ENCODE data around the gene SLC25A26. TPM values are rescaled to one million over a fixed set of nuclear protein-coding genes. Genes with fewer than 3 reads are reported as not detected.

Gene SLC25A26
- total RNA-seq, 3 donors from 2014 or later, result 15.9 to 25.8 (median 20.2) TPM

DNA sequence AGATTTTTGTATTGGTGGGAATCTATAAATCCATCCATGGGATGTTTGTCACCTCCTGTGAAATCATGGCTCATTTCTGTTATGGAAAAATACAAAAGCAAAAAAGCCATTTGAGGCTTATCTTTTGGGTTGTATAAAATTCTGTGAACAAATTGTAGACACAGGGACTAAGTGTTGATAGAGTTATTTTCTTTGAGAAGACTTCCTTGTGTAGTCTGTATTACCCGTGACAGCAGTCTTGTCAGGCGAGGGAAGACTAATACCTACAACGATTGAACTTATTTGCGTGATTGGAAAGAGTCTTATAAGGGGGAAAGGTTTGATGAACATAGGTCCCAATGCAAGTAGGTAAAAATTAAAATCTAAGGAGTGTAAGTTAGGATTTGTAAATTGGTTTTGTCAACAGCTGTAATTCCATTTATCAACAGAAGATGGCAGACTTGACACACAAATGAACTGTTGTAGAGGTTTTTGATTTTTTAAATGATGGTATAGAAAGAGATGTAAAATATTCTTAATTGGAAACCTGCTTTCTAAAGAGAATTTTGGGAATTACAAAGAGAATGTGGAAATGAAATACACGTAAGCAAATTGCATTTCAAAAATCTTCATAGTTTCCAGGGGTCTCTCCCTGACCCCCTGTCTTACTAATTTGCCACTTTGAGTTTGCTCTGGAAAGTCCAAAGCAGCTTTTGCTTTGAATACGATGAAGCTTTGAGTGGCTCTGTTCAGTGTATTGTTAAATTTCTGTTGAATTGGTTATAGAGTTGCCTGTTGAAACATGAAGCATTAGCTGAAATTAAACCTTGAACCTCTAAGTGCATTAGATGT, 33.2 kb downstream of the SLC25A26 start:
- Histone ChIP-seq H3K36me3 (ENCODE audit: low read depth) (no peaks in the 10 kb centered on the region), H3K4me3 (no peak overlapping the region), H3K9me3 (no peaks in the 10 kb centered on the region), H3K4me1 (ENCODE audit: low read depth) (no peaks in the 10 kb centered on the region)
- TF ChIP-seq CTCF (IDR thresholded peaks at IDR 0.05), result peak; percentile 46
- peak; percentile 60 for ATAC-seq
- no peak for DNase-seq
- intact Hi-C loops (cut with DNase I, micrococcal nuclease), result loop anchor here in 1 of 2 donors (10.0 kb wide), 1 partner anchor 581 kb away; no protein-coding TSS in a partner anchor

DNA sequence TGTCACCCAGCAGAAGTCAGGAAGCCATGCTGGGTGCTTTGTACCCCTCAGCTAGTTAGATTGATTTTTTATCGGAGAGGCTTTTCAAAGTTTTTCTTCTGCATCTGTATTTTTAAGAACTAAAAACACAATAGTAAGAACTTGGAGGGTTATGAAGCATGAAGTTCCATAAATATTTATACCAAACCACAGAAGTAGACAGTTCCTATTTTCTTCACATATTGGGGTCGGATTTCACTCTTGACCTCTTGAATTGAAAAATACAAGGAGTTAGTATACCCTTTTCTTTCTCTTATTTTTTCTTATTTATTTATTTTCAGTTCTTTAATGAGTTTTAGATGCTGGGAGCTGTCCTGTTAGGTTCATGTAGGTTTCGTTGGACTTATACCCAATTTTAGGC, 35.1 kb downstream of the SLC25A26 start:
- no peaks in the 10 kb centered on the region for H3K9me3 ChIP-seq
- DNase-seq (no peak), ATAC-seq (no peak)
- H3K4me1 ChIP-seq (ENCODE audit: low read depth), result no peaks in the 10 kb centered on the region
- TF ChIP-seq CTCF (IDR thresholded peaks at IDR 0.05), result no peak
- no peak overlapping the region for H3K4me3 ChIP-seq
- intact Hi-C loops (cut with DNase I, micrococcal nuclease), result loop anchor here in 1 of 2 donors (10.0 kb wide), 1 partner anchor 579 kb away; no protein-coding TSS in a partner anchor
- H3K36me3 ChIP-seq (ENCODE audit: low read depth), result no peaks in the 10 kb centered on the region

- H3K9me3 ChIP-seq, result no peaks in the 10 kb centered on the region
- TF ChIP-seq CTCF (IDR thresholded peaks at IDR 0.05), result no peak
- intact Hi-C loops (cut with DNase I, micrococcal nuclease), result loop anchor here in 1 of 2 donors (10.0 kb wide), 1 partner anchor 578 kb away; no protein-coding TSS in a partner anchor
These were observed 36.0 kb downstream of the SLC25A26 start for GRCh38 chr3:66256806-66257205.

GRCh38 chr3:66259566-66260255, 38.9 kb downstream of the SLC25A26 start:
- intact Hi-C loops (cut with DNase I, micrococcal nuclease), result loop anchor here (5.0 to 10.0 kb wide), 2 partner anchors 568 to 575 kb away; no protein-coding TSS in a partner anchor
- H3K4me1 ChIP-seq (ENCODE audit: low read depth), result no peaks in the 10 kb centered on the region
- no peak overlapping the region for H3K4me3 ChIP-seq
- H3K9me3 ChIP-seq, result no peaks in the 10 kb centered on the region
- no peak for ATAC-seq
- no peak for DNase-seq
- no peak for TF ChIP-seq CTCF (IDR thresholded peaks at IDR 0.05)
- no peaks in the 10 kb centered on the region for H3K36me3 ChIP-seq (ENCODE audit: low read depth)

More at GRCh38 chr3:66256806-66257205, 36.0 kb downstream of the SLC25A26 start:
- DNase-seq (no peak), ATAC-seq (no peak)
- H3K36me3 ChIP-seq (ENCODE audit: low read depth), result no peaks in the 10 kb centered on the region
- H3K4me1 ChIP-seq (ENCODE audit: low read depth), result no peaks in the 10 kb centered on the region
- H3K4me3 ChIP-seq, result no peak overlapping the region

DNA sequence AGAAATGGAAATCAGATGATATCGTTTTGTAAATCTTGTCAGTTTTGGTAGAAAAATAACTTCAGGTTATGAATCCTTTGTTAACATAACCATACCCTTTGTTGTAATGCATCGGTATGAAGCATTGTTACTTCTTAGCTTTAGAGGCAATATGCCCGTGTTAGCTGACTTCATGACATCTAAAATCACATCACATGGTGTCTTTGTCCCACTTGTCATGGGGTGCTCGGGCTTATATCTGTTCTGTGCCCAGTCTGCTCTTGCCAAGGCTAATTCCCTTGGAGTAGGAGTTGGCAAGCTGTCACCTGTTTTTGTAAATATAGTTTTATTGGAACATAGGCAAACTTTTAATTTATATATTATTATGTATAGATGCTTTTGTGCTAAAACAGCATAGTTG, 39.6 kb downstream of the SLC25A26 start:
- Histone ChIP-seq H3K4me3 (no peak overlapping the region), H3K9me3 (no peaks in the 10 kb centered on the region), H3K36me3 (ENCODE audit: low read depth) (no peaks in the 10 kb centered on the region), H3K4me1 (ENCODE audit: low read depth) (no peaks in the 10 kb centered on the region)
- TF ChIP-seq CTCF (IDR thresholded peaks at IDR 0.05), result no peak
- ATAC-seq, result no peak
- DNase-seq, result no peak
- intact Hi-C loops (cut with DNase I, micrococcal nuclease), result loop anchor here in 1 of 2 donors (5.0 kb wide), 1 partner anchor 567 kb away; no protein-coding TSS in a partner anchor
